OCI-LY3 (cell line): ENCODE results near the gene DCAKD.

ENCODE experiments used
- CTCF ChIP-seq: fragments of 200-600, 300-600 bp; sonication (generic); IDR thresholded peaks from 2 replicates; pipeline ENCODE4 v1.5.1; 2014; ENCODE audit warnings: antibody characterized with exemption, low read length, low read depth
- EZH2phosphoT487 ChIP-seq: fragments of 200-600 bp; shearing (Covaris generic); IDR thresholded peaks from 2 replicates; pipeline ENCODE4 v1.6.1; 2018; ENCODE audit warnings: antibody characterized with exemption, mixed run types, low read depth

- TF ChIP-seq CTCF (no peak), EZH2phosphoT487 (no peak)
Observed at GRCh38 chr17:45096926-45097325, 45.5 kb upstream of the DCAKD start.
